SK-N-SH (cell line): ENCODE results near the gene PDGFB.

Experiments used
- CHD2 ChIP-seq: fragments of 150-350 bp; IDR thresholded peaks from 2 replicates; pipeline ENCODE4 v1.6.1; 2018; ENCODE audit warnings: low read length; ENCODE audit not compliant: partially characterized antibody
- FOXM1 ChIP-seq: IDR thresholded peaks from 2 replicates; pipeline ENCODE4 v1.4.0; 2012; ENCODE audit warnings: low read depth, mild to moderate bottlenecking
- GATA2 ChIP-seq: sonication (generic); formaldehyde crosslinking; IDR thresholded peaks from 2 replicates; pipeline ENCODE4 v1.5.0; 2020; ENCODE audit warnings: mild to moderate bottlenecking, missing genetic modification reagents
- NFIC ChIP-seq: IDR thresholded peaks from 2 replicates; pipeline ENCODE4 v1.4.0; 2012; ENCODE audit warnings: borderline replicate concordance
- NRF1 ChIP-seq: IDR thresholded peaks from 2 replicates; pipeline ENCODE4 v1.6.1; 2012; ENCODE audit warnings: low read depth, mild to moderate bottlenecking, low read length
- POLR2AphosphoS5 ChIP-seq: IDR thresholded peaks from 2 replicates; pipeline ENCODE4 v1.6.1; 2012; ENCODE audit warnings: low read depth, low read length
- RAD21 ChIP-seq: IDR thresholded peaks from 2 replicates; pipeline ENCODE4 v1.6.1; 2012; ENCODE audit warnings: mild to moderate bottlenecking, low read length
- RFX5 ChIP-seq: IDR thresholded peaks from 2 replicates; pipeline ENCODE4 v1.6.1; 2012; ENCODE audit warnings: mild to moderate bottlenecking, improper control_type of control experiment, low read length
- SIN3A ChIP-seq: IDR thresholded peaks from 2 replicates; pipeline ENCODE4 v1.6.1; 2012; ENCODE audit warnings: low read depth, mild to moderate bottlenecking, low read length, moderate library complexity, borderline replicate concordance
- TAF1 ChIP-seq: IDR thresholded peaks from 2 replicates; pipeline ENCODE4 v1.6.1; 2012; ENCODE audit warnings: low read depth, mild to moderate bottlenecking, low read length, moderate library complexity, borderline replicate concordance
- TF ChIP-seq, protein P1 (sequence below): fragments of 200-600 bp; sonication (generic); IDR thresholded peaks from 2 replicates; pipeline ENCODE4 v1.6.1; 2017; ENCODE audit warnings: antibody characterized with exemption, mild to moderate bottlenecking, moderate library complexity
- TF ChIP-seq, protein P2 (sequence below): fragments of 150-350 bp; IDR thresholded peaks from 2 replicates; pipeline ENCODE4 v1.6.1; 2017; ENCODE audit warnings: antibody characterized with exemption, low read length, low read depth, borderline replicate concordance
- TF ChIP-seq, protein P3 (sequence below): IDR thresholded peaks from 2 replicates; pipeline ENCODE4 v1.4.0; 2012; ENCODE audit warnings: low read depth

DNA sequence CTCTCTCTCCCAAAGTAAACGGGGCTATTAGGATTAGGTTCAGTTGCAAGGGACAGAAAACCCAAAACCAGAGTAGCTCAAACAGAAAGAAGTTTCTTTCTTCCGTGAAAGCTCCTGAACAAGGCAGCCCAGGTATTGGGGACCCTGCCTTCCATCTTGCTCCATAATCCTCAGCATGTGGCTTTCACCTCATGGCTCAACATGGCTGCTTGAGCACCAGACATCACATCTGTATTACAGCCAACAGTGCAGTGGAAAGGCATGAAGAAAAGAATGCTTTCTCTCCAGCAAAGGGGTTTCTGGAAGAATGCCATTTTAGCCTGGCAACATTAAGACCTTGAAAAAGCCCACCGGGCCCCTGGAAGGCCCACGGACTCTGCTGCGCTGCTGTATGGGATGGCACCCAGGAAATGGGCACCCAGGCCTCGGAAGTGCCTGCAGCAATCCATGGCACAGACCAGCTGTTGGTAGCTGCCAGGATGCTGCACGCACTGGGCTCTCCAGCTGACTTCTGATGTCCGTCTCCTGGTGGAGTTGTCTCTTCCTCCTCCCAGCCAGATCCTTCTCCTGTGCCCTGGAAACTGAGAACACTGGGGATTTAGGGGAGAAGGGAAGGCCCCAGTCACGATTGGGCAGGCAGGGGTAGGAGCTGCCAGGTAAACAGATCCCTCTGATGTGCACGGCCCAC, 22.6 kb downstream of the PDGFB start:
- TF ChIP-seq, protein P1, sequence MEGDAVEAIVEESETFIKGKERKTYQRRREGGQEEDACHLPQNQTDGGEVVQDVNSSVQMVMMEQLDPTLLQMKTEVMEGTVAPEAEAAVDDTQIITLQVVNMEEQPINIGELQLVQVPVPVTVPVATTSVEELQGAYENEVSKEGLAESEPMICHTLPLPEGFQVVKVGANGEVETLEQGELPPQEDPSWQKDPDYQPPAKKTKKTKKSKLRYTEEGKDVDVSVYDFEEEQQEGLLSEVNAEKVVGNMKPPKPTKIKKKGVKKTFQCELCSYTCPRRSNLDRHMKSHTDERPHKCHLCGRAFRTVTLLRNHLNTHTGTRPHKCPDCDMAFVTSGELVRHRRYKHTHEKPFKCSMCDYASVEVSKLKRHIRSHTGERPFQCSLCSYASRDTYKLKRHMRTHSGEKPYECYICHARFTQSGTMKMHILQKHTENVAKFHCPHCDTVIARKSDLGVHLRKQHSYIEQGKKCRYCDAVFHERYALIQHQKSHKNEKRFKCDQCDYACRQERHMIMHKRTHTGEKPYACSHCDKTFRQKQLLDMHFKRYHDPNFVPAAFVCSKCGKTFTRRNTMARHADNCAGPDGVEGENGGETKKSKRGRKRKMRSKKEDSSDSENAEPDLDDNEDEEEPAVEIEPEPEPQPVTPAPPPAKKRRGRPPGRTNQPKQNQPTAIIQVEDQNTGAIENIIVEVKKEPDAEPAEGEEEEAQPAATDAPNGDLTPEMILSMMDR = no peak
- no peak for TF ChIP-seq POLR2AphosphoS5
- TF ChIP-seq, protein P2, sequence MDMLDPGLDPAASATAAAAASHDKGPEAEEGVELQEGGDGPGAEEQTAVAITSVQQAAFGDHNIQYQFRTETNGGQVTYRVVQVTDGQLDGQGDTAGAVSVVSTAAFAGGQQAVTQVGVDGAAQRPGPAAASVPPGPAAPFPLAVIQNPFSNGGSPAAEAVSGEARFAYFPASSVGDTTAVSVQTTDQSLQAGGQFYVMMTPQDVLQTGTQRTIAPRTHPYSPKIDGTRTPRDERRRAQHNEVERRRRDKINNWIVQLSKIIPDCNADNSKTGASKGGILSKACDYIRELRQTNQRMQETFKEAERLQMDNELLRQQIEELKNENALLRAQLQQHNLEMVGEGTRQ = no peak
- no peak for TF ChIP-seq GATA2 (CRISPR knock-in tag)
- no peak for TF ChIP-seq CHD2
- no peak for TF ChIP-seq TAF1
- TF ChIP-seq, protein P3, sequence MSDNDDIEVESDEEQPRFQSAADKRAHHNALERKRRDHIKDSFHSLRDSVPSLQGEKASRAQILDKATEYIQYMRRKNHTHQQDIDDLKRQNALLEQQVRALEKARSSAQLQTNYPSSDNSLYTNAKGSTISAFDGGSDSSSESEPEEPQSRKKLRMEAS = no peak
- TF ChIP-seq FOXM1 = no peak
- no peak for TF ChIP-seq SIN3A
- TF ChIP-seq RAD21 = no peak
- TF ChIP-seq NFIC = no peak
- TF ChIP-seq RFX5 = no peak
- TF ChIP-seq NRF1 = no peak
